Spinal cord (tissue), 10 donors: ENCODE results near the gene SLC8B1. TPM values are rescaled to one million over a fixed set of nuclear protein-coding genes. Genes with fewer than 3 reads are reported as not detected.

Experiments used
- DNase-seq, 6 donors: peaks; one replicate each; pipeline versions ENCODE4 v3.0.0 to v3.0.0-alpha.2; 2013 to 2015; ENCODE audit warnings: low spot score in 6 of 6, low read depth in 4 of 6
- H3K27ac ChIP-seq: one replicate; pipeline ENCODE4 v1.5.1; 2013; ENCODE audit warnings: low read depth, low read length, control low read depth
- H3K27me3 ChIP-seq: one replicate; pipeline ENCODE4 v1.6.1; 2013; ENCODE audit warnings: low read length; ENCODE audit not compliant: control insufficient read depth, insufficient read depth
- H3K36me3 ChIP-seq: one replicate; pipeline ENCODE4 v1.6.1; 2013; ENCODE audit warnings: low read length; ENCODE audit not compliant: control insufficient read depth, insufficient read depth
- H3K4me1 ChIP-seq: one replicate; pipeline ENCODE4 v1.6.1; 2013; ENCODE audit warnings: low read length; ENCODE audit not compliant: control insufficient read depth, insufficient read depth
- H3K4me3 ChIP-seq: one replicate; pipeline ENCODE4 v1.5.1; 2013; ENCODE audit warnings: low read depth, low read length, control low read depth
- H3K9me3 ChIP-seq: one replicate; pipeline ENCODE4 v1.6.1; 2013; ENCODE audit warnings: low read length; ENCODE audit not compliant: control insufficient read depth, insufficient read depth
- WGBS: methylation state at CpG from one replicate; pipeline ENCODE4 v1.1.5; 2013; ENCODE audit warnings: missing lambda C conversion rate; ENCODE audit not compliant: insufficient coverage; 5-methylcytosine and 5-hydroxymethylcytosine counted together
- polyA plus RNA-seq, 2 donors: library from polyadenylated mRNA; unstranded; fragments of 120-200 nt; gene quantifications; one replicate each; pipeline ENCODE4 v1.2.1, GENCODE V29; 2013; ENCODE audit not compliant: insufficient read length in 2 of 2
- total RNA-seq, 2 donors: library from RNA; depleted of rRNA in 1 of 2; stranded (reverse); fragments of 120-200 nt in 1 of 2; fragments of >200 nt in 1 of 2; gene quantifications; one replicate each; pipeline versions ENCODE4 v1.2.3 to v1.2.4, GENCODE V29; 2013 to 2014
- donor health status: healthy.

Gene SLC8B1
- total and polyA plus RNA-seq, 4 donors, result 8.2 to 21.1 (median 11.6) TPM

- Histone ChIP-seq H3K4me1 (peaks cover 19% of the 10 kb centered on the region), H3K9me3 (no peaks in the 10 kb centered on the region), H3K27ac (no peak overlapping the region), H3K27me3 (no peaks in the 10 kb centered on the region), H3K4me3 (no peak overlapping the region), H3K36me3 (peaks cover 55% of the 10 kb centered on the region)
- DNase-seq, result peak in 1 of 6 donors; percentile 36
- 96% methylated on average over 9 of the region's 12 CpGs for WGBS
Measured at GRCh38 chr12:113269257-113269943, 65.5 kb downstream of the SLC8B1 start.

GRCh38 chr12:113268621-113269020 is 66.3 kb downstream of the SLC8B1 start:
- no peaks in the 10 kb centered on the region for H3K9me3 ChIP-seq
- no peak overlapping the region for H3K27ac ChIP-seq
- H3K36me3 ChIP-seq, result peaks cover 54% of the 10 kb centered on the region
- 92% methylated on average over 19 of the region's 19 CpGs for WGBS
- no peak overlapping the region for H3K4me3 ChIP-seq
- no peaks in the 10 kb centered on the region for H3K27me3 ChIP-seq
- DNase-seq, result no peak
- peaks cover 19% of the 10 kb centered on the region for H3K4me1 ChIP-seq

GRCh38 chr12:113268136-113268535 is 66.8 kb downstream of the SLC8B1 start:
- 98% methylated on average over 10 of the region's 12 CpGs for WGBS
- H3K9me3 ChIP-seq, result no peaks in the 10 kb centered on the region
- no peaks in the 10 kb centered on the region for H3K27me3 ChIP-seq
- no peak for DNase-seq
- peaks cover 16% of the 10 kb centered on the region for H3K4me1 ChIP-seq
- H3K4me3 ChIP-seq, result no peak overlapping the region
- no peak overlapping the region for H3K27ac ChIP-seq
- peaks cover 54% of the 10 kb centered on the region for H3K36me3 ChIP-seq

GRCh38 chr12:113267621-113268020 is 67.3 kb downstream of the SLC8B1 start:
- 100% methylated on average over 5 of the region's 7 CpGs for WGBS
- no peak for DNase-seq

DNA sequence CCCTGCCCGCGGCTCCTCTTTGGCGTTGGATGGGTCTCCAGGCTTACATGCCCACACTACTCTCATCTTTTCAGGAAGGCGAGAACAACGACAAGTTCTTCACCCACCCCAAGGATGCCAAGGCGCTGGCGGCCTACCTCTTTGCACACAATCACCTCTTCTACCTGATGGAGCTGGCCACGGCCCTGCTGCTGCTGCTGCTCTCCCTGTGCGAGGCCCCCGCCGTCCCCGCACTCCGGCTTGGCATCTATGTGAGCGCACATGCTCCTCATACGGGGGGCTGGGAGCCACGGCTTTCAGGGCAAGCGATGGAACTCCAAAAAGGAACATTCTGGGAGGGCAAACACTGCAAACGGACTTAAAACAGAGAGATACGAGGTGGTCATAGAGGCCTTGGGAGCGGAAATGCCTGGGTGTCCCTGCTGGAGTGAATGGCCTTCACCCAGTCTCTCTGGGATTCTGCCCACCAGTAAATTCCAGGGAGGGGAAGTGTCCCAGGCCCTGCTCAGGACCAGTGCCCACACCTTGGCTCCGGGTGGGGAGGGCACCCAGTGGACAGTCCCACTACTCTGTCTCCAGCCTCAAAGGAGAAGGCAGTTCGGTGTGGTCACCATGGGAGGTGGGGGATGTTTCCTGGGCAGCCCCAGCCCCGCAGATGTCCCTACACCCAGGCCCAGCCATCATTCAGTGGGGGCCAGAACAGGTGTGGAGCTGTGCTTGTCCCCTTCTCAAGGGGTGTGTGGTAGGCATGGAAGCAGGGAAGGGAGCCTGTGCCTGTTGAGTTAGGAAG is 68.6 kb downstream of the SLC8B1 start:
- H3K27ac ChIP-seq, result no peak overlapping the region
- WGBS, result 94% methylated on average over 20 of the region's 23 CpGs
- no peaks in the 10 kb centered on the region for H3K9me3 ChIP-seq
- H3K27me3 ChIP-seq, result no peaks in the 10 kb centered on the region
- DNase-seq, result no peak
- no peak overlapping the region for H3K4me3 ChIP-seq
- H3K4me1 ChIP-seq, result no peaks in the 10 kb centered on the region
- H3K36me3 ChIP-seq, result peaks cover 41% of the 10 kb centered on the region

More at GRCh38 chr12:113267621-113268020, 67.3 kb downstream of the SLC8B1 start:
- no peak overlapping the region for H3K27ac ChIP-seq
- no peaks in the 10 kb centered on the region for H3K27me3 ChIP-seq
- H3K4me1 ChIP-seq, result peaks cover 11% of the 10 kb centered on the region
- H3K36me3 ChIP-seq, result peaks cover 49% of the 10 kb centered on the region
- H3K4me3 ChIP-seq, result no peak overlapping the region
- H3K9me3 ChIP-seq, result no peaks in the 10 kb centered on the region

GRCh38 chr12:113263431-113263963 is 71.4 kb downstream of the SLC8B1 start:
- H3K4me3 ChIP-seq, result no peak overlapping the region
- H3K27ac ChIP-seq, result no peak overlapping the region
- no peaks in the 10 kb centered on the region for H3K27me3 ChIP-seq
- H3K4me1 ChIP-seq, result peaks cover 20% of the 10 kb centered on the region
- no peak for DNase-seq
- peaks cover 31% of the 10 kb centered on the region for H3K36me3 ChIP-seq
- no peaks in the 10 kb centered on the region for H3K9me3 ChIP-seq
- WGBS, result 93% methylated on average over 5 of the region's 9 CpGs

DNA sequence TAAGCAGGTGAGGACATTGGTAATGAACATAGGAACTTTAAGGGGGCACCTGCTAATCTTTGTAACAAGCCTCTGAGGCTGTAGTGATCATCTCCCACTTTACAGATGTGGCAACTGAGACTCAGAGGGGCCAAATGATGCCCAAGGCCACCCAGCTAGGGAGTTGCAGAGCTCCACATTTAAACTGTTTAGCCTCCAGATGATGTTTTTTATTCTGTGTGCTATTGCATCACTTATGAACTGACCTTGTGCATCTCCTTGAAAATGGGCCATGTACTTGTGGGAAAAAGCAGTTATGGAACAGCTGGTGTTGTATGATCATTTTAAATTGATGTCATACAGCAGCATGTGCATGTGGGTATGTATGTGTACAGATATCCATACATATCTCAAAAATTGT is 72.2 kb downstream of the SLC8B1 start:
- Histone ChIP-seq H3K27me3 (no peaks in the 10 kb centered on the region), H3K4me1 (peaks cover 22% of the 10 kb centered on the region), H3K36me3 (peaks cover 24% of the 10 kb centered on the region), H3K27ac (no peak overlapping the region), H3K9me3 (no peaks in the 10 kb centered on the region), H3K4me3 (no peak overlapping the region)
- no peak for DNase-seq

DNA sequence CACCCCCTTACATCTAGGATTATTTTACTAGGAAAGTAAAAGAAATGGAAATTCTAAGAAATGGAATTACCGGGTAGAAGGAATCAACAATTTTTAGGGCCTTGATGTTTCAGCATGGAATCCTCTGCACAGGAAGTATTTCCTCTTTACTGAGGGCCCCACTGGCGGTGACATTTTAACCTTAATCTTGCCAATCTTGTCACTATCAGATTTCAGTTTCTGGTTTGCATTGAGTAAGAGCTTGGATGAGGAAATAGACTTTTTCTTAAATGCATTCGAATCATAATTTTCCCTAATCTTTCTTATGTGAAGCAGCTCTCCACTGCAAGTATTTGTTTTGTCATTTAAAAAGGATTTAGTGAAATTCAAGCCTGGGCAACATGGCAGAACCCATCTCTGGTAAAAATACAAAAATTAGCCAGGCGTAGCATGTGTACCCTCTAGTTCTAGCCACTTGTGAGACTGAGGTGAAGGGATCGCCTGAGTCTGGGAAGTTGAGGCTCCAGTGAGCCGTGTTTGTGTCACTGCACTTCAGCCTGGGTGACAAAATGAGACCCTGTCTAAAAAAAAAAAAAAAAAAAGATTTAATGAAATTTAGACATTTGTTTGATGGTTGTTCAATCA is 73.0 kb downstream of the SLC8B1 start:
- DNase-seq, result no peak
- H3K4me1 ChIP-seq, result peaks cover 22% of the 10 kb centered on the region
- H3K9me3 ChIP-seq, result no peaks in the 10 kb centered on the region
- no peaks in the 10 kb centered on the region for H3K27me3 ChIP-seq
- H3K36me3 ChIP-seq, result peaks cover 22% of the 10 kb centered on the region
- WGBS, result 93% methylated on average over 2 of the region's 6 CpGs
- H3K4me3 ChIP-seq, result no peak overlapping the region
- no peak overlapping the region for H3K27ac ChIP-seq

DNA sequence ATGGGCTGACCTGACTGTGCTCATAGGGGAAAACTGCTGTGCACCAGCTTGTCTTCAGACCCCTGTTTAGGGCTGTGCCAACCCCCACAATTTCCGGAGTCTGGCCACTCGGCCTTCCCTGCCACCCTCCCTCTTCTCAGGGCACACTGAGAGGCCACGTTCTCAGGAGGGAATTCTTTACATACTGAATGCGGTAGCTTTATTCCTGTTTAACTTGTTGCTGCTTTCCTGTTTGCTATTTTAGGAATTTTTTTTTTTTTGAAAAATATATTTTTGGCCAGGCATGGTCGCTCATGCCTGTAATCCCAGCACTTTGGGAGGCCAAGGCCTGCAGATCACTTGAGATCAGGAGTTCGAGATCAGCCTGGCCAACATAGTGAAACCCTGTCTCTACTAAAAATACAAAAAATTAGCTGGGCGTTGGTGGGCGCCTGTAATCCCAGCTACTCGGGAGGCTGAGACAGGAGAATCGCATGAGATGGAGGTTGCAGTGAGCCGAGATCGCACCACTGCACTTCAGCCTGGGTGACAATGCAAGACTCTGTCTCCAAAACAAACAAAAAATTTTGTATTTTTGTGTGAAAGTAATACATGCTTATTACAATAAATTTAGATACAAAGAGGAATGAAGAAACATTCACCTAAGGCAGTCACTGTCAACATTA is 74.1 kb downstream of the SLC8B1 start:
- no peak for DNase-seq
- peaks cover 22% of the 10 kb centered on the region for H3K4me1 ChIP-seq
- peaks cover 10% of the 10 kb centered on the region for H3K36me3 ChIP-seq
- H3K9me3 ChIP-seq, result no peaks in the 10 kb centered on the region
- peak overlapping the region; percentile 78 for H3K27ac ChIP-seq
- WGBS, result 77% methylated on average over 7 of the region's 12 CpGs
- H3K4me3 ChIP-seq, result no peak overlapping the region
- H3K27me3 ChIP-seq, result no peaks in the 10 kb centered on the region
